Measurements from ENCODE around the gene ERCC6.

The ERCC6 gene

DNA sequence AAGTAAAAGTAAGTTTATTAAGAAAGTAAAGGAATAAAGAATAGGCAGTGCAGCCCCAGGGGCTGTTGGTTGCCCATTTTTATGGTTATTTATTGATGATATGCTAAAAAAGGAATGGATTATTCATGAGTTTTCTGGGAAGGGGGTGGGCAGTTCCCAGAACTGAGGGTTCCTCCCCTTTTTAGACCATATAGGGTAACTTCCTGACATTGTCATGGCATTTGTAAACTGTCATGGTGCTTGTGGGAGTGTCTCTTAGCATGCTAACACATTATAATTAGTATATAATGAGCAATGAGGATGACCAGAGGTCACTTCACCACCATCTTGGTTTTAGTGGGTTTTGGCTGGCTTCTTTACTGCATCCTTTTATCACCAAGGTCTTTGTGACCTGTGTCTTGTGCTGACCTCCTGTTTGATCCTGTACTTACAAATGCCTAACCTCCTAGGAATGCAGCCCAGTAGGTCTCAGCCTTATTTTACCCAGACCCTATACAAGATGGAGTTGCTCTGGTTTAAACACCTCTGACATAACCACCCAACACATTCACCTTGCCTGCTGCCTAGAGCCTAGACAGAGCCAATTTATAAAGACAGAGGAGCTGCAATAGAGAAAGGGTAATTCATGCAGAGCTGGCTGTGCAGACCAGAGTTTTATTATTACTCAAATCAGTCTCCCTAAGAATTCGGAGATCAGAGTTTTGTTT, 10.9 kb upstream of the ERCC6 start:
- Histone ChIP-seq H4K20me1 (ENCODE audit: low read depth, low read length) (no peaks in the 10 kb centered on the region), H3K79me2 (ENCODE audit: insufficient read depth, low read length) (no peaks in the 10 kb centered on the region), H3K27me3 (ENCODE audit: low read length) (no peaks in the 10 kb centered on the region), H3K27ac (ENCODE audit: low read depth, low read length) (no peak overlapping the region), H3K36me3 (ENCODE audit: low read length) (no peaks in the 10 kb centered on the region), H3K9me3 (ENCODE audit: insufficient read depth, low read length) (peaks cover 4% of the 10 kb centered on the region; the same call in 1 of the 2 replicates), H3F3A (ENCODE audit: insufficient read depth) (no peaks in the 10 kb centered on the region), H3K9ac (ENCODE audit: low read length) (no peak overlapping the region), H2AFZ (ENCODE audit: low read depth, low read length, severe bottlenecking) (no peak overlapping the region), H3K4me2 (ENCODE audit: low read depth, low read length, poor library complexity, severe bottlenecking) (no peak overlapping the region), H3K9me2 (replicated peaks; ENCODE audit: insufficient read depth, low read length) (no peaks in the 10 kb centered on the region), H3K4me3 (ENCODE audit: insufficient read depth, low read length, poor library complexity, severe bottlenecking) (no peak overlapping the region)
- no peak for TF ChIP-seq EZH2phosphoT487 (conservative IDR thresholded peaks at IDR 0.05; ENCODE audit: low read length)
- TF ChIP-seq, protein P1, sequence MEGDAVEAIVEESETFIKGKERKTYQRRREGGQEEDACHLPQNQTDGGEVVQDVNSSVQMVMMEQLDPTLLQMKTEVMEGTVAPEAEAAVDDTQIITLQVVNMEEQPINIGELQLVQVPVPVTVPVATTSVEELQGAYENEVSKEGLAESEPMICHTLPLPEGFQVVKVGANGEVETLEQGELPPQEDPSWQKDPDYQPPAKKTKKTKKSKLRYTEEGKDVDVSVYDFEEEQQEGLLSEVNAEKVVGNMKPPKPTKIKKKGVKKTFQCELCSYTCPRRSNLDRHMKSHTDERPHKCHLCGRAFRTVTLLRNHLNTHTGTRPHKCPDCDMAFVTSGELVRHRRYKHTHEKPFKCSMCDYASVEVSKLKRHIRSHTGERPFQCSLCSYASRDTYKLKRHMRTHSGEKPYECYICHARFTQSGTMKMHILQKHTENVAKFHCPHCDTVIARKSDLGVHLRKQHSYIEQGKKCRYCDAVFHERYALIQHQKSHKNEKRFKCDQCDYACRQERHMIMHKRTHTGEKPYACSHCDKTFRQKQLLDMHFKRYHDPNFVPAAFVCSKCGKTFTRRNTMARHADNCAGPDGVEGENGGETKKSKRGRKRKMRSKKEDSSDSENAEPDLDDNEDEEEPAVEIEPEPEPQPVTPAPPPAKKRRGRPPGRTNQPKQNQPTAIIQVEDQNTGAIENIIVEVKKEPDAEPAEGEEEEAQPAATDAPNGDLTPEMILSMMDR (IDR thresholded peaks at IDR 0.05; ENCODE audit: insufficient read depth, low read length, poor library complexity, severe bottlenecking): no peak

DNA sequence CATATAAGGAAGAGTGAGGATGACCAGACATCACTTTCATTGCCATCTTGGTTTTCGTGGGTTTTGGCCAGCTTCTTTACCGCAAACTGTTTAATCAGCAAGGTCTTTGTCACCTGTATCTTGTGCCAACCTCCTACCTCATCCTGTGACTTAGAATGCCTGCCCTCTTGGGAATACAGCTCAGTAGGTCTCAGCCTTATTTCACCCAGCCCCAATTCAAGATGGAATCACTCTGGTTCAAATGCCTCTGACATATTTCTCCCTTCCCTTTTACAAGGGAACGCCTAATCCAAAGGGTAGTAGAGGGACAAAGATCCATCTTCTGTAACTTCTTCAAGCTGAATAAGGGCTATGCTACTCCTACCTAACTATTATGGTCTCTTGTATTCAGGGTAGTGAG, 4.7 kb upstream of the ERCC6 start:
- Histone ChIP-seq H3K9ac (ENCODE audit: low read length) (no peak overlapping the region), H3K27me3 (ENCODE audit: low read length) (no peaks in the 10 kb centered on the region), H4K20me1 (ENCODE audit: low read depth, low read length) (no peaks in the 10 kb centered on the region), H3F3A (ENCODE audit: insufficient read depth) (no peaks in the 10 kb centered on the region), H3K9me2 (replicated peaks; ENCODE audit: insufficient read depth, low read length) (no peaks in the 10 kb centered on the region), H3K79me2 (ENCODE audit: insufficient read depth, low read length) (no peaks in the 10 kb centered on the region), H3K36me3 (ENCODE audit: low read length) (no peaks in the 10 kb centered on the region), H3K4me3 (ENCODE audit: insufficient read depth, low read length, poor library complexity, severe bottlenecking) (no peak overlapping the region), H3K9me3 (ENCODE audit: insufficient read depth, low read length) (peaks cover 8% of the 10 kb centered on the region; the same call in 1 of the 2 replicates), H2AFZ (ENCODE audit: low read depth, low read length, severe bottlenecking) (no peak overlapping the region), H3K4me2 (ENCODE audit: low read depth, low read length, poor library complexity, severe bottlenecking) (no peak overlapping the region), H3K27ac (ENCODE audit: low read depth, low read length) (no peak overlapping the region)
- TF ChIP-seq, protein P1 (IDR thresholded peaks at IDR 0.05; ENCODE audit: insufficient read depth, low read length, poor library complexity, severe bottlenecking): no peak
- TF ChIP-seq EZH2phosphoT487 (conservative IDR thresholded peaks at IDR 0.05; ENCODE audit: low read length): no peak

DNA sequence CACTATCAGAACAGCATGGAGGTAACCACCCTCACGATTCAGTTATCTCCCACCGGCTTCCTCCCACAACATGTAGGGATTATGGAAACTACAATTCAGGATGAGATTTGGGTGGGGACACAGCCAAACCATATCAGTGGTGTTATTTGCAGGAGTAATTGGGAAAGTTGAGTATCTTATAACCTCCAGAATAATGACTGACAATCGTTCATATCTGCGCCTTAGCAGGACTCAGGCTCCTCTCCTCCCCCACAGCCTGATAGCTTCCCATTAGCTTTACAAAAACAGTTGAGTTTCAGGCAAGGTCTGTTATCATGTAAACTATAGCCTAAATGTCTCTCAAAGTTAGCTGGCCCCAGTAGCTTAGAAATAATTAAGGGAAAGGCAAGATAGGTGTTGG, 3.4 kb upstream of the ERCC6 start:
- H3F3A ChIP-seq (ENCODE audit: insufficient read depth): no peaks in the 10 kb centered on the region
- H3K9me3 ChIP-seq (ENCODE audit: insufficient read depth, low read length): peaks cover 8% of the 10 kb centered on the region; the same call in 1 of the 2 replicates
- H3K36me3 ChIP-seq (ENCODE audit: low read length): no peaks in the 10 kb centered on the region
- H3K79me2 ChIP-seq (ENCODE audit: insufficient read depth, low read length): peaks cover 12% of the 10 kb centered on the region
- no peak overlapping the region for H3K9ac ChIP-seq (ENCODE audit: low read length)
- no peak overlapping the region for H3K27ac ChIP-seq (ENCODE audit: low read depth, low read length)
- H3K9me2 ChIP-seq (replicated peaks; ENCODE audit: insufficient read depth, low read length): no peaks in the 10 kb centered on the region
- no peaks in the 10 kb centered on the region for H4K20me1 ChIP-seq (ENCODE audit: low read depth, low read length)
- TF ChIP-seq, protein P1 (IDR thresholded peaks at IDR 0.05; ENCODE audit: insufficient read depth, low read length, poor library complexity, severe bottlenecking): no peak
- TF ChIP-seq EZH2phosphoT487 (conservative IDR thresholded peaks at IDR 0.05; ENCODE audit: low read length): no peak
- no peak overlapping the region for H3K4me2 ChIP-seq (ENCODE audit: low read depth, low read length, poor library complexity, severe bottlenecking)
- H3K4me3 ChIP-seq (ENCODE audit: insufficient read depth, low read length, poor library complexity, severe bottlenecking): no peak overlapping the region
- no peaks in the 10 kb centered on the region for H3K27me3 ChIP-seq (ENCODE audit: low read length)
- no peak overlapping the region for H2AFZ ChIP-seq (ENCODE audit: low read depth, low read length, severe bottlenecking)
